ENCODE data around the gene PLCXD1.
A peak's percentile ranks its signal among the peaks of the same experiment; 100 is the strongest.
"Not testable (repeated sequence)": the region's sequence is repeated elsewhere in the genome, so short reads cannot be mapped to it uniquely, and the experiment has no call there.

PLCXD1 gene

DNA sequence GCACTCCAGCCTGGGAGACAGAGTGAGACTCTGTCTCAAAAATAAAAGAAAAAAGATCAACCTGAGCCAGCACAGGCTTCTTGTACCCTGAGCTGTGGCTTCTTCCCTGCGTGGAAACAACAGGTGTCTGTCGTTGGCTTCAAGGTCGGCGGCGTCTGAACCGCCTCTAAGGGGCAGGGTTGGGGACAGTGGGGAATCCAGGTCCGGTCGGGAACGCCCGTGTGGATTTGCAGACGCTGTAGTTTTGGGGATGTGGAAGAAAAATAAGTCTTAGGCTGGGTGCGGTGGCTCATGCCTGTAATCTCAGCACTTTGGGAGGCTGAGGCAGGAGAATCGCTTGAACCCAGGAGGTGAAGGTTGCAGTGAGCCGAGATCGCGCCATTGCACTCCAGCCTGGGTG, 17.2 kb upstream of the PLCXD1 start:
- DNase-seq = not testable (repeated sequence)

DNA sequence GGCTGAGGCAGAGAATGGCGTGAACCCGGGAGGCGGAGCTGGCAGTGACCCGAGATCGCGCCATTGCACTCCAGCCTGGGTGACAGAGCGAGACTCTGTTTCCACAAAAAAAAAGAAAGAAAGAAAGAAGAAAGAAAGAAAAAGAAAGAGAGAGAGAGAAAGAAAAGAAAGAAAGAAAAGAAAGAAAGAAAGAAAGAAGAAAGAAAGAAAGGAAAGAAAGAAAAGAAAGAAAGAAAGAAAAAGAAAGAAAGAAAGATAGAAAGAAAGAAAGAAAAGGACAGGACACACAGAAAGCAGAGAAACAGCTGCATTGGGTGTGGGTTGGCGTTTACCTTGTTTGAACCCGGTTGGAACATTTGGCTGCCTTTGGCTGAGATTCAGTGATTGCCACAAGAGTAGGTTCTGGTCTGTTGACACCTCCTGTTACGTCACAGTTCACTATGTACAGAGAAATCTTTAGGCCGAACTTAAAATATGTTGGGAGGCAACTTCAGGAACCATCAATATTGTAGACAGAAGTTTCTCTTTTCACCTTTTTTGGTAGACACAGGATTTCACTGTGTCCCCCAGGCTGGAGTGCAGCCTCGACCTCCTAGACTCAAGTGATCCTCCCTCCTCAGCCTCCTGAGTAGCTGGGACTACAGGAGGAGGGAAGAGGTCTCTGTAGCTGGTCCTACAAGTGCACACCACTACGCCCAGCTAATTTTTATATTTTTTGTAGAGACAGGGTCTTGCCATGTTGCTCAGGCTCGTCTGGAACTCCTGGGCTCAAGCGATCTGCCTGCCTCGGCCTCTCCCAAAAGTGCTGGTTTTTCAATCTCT, 16.3 kb upstream of the PLCXD1 start:
- DNase-seq = no peak

GRCh38 chrX:265502-265901, 15.7 kb upstream of the PLCXD1 start:
- no peak for DNase-seq

DNA sequence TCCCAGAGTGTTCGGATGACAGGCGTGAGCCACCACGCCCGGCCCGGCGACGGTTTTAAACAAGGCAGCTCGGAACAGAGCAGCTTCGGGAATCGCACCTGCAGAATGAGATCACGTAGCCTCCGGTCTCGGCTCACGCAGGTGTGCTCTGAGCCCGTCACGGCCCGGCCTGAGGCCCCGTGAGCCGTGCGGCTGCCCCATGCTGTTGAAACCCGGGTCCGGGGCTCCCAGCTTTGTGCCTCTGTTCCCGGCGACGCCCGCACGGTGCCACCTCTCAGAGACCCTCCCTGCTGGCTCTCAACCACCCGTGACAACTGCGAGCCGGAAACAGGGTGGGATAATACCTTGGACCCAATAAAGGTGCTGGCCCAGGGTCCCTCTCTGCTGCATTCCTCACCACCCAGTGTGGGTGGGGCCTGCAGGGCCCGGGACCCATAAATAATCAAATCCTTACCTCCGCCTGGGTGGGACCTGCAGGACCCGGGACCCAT, 13.4 kb upstream of the PLCXD1 start:
- no peak for DNase-seq

DNA sequence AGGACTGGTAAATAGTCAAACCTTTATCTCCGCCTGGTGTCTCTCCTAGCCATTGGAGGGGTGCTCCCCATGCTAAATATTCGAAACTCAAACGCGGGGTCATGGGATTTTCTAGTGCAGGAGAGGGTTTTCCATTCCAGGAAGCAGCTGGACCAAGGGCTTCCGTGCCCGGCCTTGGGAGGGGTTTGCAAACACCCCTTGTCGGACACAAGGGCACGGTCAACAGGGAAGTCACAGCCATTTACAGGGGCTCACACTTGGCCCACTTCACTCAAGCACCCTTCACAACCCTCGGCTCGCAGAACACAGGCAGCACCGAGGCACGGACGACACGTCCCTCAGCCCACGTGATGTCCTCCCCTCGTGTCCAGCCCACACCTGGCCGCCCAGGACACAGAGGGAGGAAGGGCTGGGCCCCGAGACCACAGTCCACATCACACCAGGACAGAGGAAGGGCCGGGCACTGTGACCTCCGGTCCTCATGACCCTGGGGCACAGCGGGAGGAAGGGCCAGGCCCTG, 10.3 kb upstream of the PLCXD1 start:
- no peak for DNase-seq

DNA sequence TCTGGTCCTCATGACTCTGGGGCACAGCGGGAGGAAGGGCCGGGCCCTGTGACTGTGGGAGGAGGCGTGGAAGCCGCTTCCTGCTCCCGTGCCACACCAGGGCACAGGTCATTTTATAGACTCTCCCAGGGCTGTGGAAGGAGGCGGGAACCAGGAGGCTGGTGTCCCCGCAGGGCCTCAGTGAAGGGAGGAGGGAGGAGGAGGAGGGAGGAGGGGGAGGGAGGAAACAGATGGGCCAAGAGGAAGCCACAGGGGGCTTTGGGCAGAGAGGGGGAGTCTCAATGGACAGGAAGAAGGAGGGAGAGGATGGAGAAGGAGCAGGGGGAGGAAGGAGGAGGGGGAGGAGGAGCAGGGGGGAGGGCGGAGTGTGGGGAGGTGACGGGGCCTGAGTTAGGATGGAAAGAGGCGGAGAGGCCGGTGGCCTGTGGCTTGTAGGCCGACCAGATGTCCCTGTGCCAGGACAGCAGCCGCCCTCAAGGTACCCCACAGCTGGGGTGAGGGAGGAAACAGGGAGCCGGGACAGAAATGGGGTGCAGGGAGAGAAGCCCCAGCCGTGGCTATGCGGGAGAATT, 6.2 kb upstream of the PLCXD1 start:
- peak in 1 of 2 donors; percentile 67 for DNase-seq

GRCh38 chrX:275476-275966, 5.7 kb upstream of the PLCXD1 start:
- DNase-seq = no peak

GRCh38 chrX:275967-276580, 5.1 kb upstream of the PLCXD1 start:
- peak; percentile 53 to 59 for DNase-seq

DNA sequence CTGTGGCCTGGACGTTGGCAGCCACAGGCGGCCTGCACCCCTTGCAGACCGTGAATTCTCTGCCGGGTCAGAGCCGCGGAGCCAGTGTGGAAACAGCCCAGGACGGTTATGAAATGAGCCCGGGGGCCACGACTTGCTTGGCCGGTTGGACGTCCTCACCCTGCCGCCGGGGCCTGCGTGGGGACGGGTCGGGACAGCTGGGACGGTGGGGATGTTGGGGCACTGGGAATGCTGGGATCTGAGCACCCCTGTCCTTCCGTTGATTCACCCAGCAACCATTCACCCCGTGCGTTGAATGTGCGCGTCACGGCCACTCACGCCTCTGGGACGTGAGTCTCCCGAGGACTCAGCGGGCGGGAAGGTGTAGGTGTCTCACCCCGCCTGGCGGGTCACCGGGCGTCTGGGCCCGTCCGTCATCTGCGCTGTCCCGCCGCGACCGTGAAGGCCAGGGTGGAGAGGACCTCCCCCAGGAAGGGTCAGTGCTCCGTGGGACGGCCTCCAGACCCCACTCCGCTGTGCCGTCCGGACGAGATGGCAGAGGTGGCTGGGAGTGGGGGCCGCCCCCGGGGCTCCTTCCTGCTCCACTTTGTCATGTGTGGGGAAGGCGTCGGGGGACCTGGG, 4.5 kb upstream of the PLCXD1 start:
- peak in 1 of 2 donors; percentile 26 for DNase-seq

DNA sequence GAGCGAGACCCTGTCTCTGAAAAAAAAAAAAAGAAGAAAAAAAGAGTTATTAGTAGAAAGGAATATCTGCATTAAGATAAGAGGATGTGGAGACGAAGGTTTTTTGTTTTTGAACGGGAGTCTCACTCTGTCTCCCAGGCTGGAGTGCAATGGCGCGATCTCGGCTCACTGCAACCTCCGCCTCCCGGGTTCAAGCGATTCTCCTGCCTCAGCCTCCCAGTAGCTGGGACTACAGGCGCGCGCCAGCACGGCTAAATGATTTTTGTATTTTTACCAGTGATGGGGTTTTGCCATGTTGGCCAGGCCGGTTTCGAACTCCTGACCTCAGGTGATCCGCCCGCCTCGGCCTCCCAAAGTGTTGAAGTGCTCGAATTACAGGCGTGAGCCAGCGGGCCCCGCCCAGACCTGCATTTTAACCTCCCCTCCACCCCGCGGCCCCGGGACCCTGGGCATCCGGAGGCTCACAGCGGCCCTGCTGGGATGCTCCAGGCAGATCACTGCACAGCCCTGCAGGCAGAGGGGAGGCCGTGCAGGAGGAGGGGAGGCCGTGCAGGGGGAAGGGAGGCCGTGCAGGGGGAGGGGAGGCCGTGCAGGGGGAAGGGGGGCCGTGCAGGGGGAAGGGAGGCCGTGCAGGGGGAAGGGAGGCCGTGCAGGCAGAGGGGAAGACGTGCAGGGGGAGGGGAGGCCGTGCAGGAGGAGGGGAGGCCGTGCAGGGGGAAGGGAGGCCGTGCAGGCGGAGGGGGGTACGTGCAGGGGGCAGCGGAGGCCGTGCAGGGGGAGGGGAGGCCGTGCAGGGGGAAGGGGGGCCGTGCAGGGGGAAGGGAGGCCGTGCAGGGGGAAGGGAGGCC, 1.2 kb upstream of the PLCXD1 start:
- not testable (repeated sequence) for DNase-seq

DNA sequence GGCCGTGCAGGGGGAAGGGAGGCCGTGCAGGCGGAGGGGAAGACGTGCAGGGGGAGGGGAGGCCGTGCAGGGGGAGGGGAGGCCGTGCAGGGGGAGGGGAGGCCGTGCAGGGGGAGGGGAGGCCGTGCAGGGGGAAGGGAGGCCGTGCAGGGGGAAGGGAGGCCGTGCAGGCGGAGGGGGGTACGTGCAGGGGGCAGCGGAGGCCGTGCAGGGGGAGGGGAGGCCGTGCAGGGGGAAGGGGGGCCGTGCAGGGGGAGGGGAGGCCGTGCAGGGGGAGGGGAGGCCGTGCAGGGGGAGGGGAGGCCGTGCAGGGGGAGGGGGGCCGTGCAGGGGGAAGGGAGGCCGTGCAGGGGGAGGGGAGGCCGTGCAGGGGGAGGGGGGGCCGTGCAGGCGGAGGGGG, 459 bp upstream of the PLCXD1 start:
- DNase-seq = not testable (repeated sequence)

GRCh38 chrX:282000-282681, 960 bp downstream of the PLCXD1 start:
- DNase-seq = not testable (repeated sequence)

GRCh38 chrX:283115-283845, 2.1 kb downstream of the PLCXD1 start:
- peak; percentile 86 to 89 for DNase-seq

DNA sequence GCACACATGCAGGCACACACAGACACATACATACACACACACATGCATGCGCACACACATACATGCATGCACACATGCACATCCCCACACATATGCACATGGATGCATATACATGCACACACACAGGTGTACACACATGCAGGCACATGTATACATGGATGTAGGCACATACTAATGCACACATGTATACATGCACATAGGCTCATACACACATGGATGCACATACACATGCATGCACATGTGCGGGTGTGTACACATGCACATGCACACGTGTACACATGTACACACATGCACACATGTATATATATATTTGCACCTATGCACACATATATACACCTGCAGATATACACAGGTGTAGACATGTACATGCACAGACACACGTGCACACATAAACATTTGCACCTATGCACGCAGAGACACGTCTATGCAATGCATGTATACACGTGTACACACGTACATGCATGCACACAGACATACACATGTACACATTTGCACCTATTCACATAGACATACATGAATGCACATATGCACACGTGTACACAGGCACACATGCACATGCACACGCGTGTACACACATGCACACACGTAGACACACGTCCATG, 4.0 kb downstream of the PLCXD1 start:
- DNase-seq = no peak

GRCh38 chrX:287670-288069, 6.5 kb downstream of the PLCXD1 start:
- DNase-seq = no peak

- DNase-seq = no peak
Observed at GRCh38 chrX:288561-288991, 7.4 kb downstream of the PLCXD1 start.

GRCh38 chrX:290476-291166, 9.4 kb downstream of the PLCXD1 start:
- no peak for DNase-seq

DNA sequence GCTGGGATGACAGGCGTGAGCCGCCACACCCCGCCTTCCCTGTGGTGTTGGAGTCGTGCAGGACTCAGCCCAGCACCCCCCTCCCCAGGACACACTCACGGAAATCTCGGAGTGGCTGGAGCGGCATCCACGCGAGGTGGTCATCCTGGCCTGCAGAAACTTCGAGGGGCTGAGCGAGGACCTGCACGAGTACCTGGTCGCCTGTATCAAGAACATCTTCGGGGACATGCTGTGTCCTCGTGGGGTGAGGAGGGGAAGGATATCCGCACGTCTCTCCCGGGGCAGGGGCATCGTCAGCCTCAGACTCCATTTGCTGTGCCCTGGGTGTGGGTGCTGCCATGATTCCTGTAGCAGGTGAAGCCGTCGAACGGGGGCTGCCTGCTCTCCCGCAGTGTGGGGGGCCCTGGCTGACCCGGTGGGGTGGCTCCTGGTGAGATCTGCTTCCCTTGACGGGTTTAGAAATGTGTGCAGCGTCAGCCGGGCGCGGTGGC, 10.3 kb downstream of the PLCXD1 start:
- DNase-seq = no peak

All from CD4-positive, alpha-beta T cell treated with Interleukin-1 beta for 1 hour (primary cell).